K562 (cell line): ENCODE data around the gene TMEM72. TPM values are rescaled to one million over a fixed set of nuclear protein-coding genes. Genes with fewer than 3 reads are reported as not detected.

Source experiments
- ATAC-seq: fragments of 200-7000 bp; cut with Tn5 transposase; 3 replicates; pipeline ENCODE4 v1.9.1; 2020; ENCODE audit warnings: moderate library complexity
- BruUV-seq: library from RNA; stranded (reverse); fragments of 400-500 nt; replicated peaks from 2 replicates; lab custom pipeline; 2021; lab: Mats Ljungman, UMichigan
- CTCF ChIA-PET: fragments of 300-600 bp; formaldehyde crosslinking; extraction: SDS; loops from one replicate; lab custom pipeline; 2021; ENCODE audit warnings: low intra/inter-chr PET ratio; lab: Yijun Ruan, JAX
- POLR2A ChIA-PET: fragments of 300-600, 350-650 bp; sonication (Branson Sonifier 250); formaldehyde crosslinking; extraction: SDS; loops from one replicate; lab custom pipeline; 2021; ENCODE audit warnings: antibody characterized with exemption, inconsistent platforms; lab: Yijun Ruan, JAX
- DNase-seq, 4 experiments: peaks; one replicate each; pipeline versions ENCODE4 v3.0.0 to v3.0.0-alpha.2; 2011 to 2018; ENCODE audit warnings: low spot score in 3 of 4, mixed read lengths in 3 of 4; ENCODE audit errors: extremely low read depth in 1 of 4
- FAIRE-seq: peaks from 2 replicates; lab custom pipeline; 2011; peaks lifted over from hg19 to GRCh38; lab: Jason Lieb, UNC
- H2AFZ ChIP-seq: 2 replicates; pipeline ENCODE4 v1.6.0; 2011; ENCODE audit warnings: low read depth, low read length, control low read depth, inconsistent platforms
- H3K27ac ChIP-seq: fragments of 200-600 bp; 3 replicates; pipeline ENCODE4 v1.8.0; 2011; ENCODE audit warnings: low read depth, mild to moderate bottlenecking, control low read depth, inconsistent platforms, low read length, moderate library complexity, mixed read lengths; ENCODE audit errors: extremely low read depth
- H3K27me3 ChIP-seq, 2 experiments: fragments of 300-600 bp in 1 of 2; 2 replicates in 1 of 2; 3 replicates in 1 of 2; pipeline versions ENCODE4 v1.6.0 to v1.8.0; 2011; ENCODE audit warnings: inconsistent platforms in 2 of 2, low read length in 2 of 2, mild to moderate bottlenecking in 1 of 2, mixed read lengths in 1 of 2, moderate library complexity in 1 of 2; ENCODE audit not compliant: control insufficient read depth in 2 of 2, insufficient read depth in 2 of 2
- H3K36me3 ChIP-seq: fragments of 300-600 bp; 3 replicates; pipeline ENCODE4 v1.8.0; 2011; ENCODE audit warnings: mild to moderate bottlenecking, low read length, inconsistent platforms; ENCODE audit not compliant: control insufficient read depth, insufficient read depth
- H3K4me1 ChIP-seq, 2 experiments: fragments of 200-600 bp in 1 of 2; replicated peaks in 1 of 2; 2 replicates in 1 of 2; 3 replicates in 1 of 2; pipeline versions ENCODE4 v1.5.1 to v1.8.0; 2011; ENCODE audit warnings: inconsistent platforms in 2 of 2, low read length in 2 of 2, mild to moderate bottlenecking in 1 of 2, mixed read lengths in 1 of 2, moderate library complexity in 1 of 2; ENCODE audit not compliant: control insufficient read depth in 2 of 2, insufficient read depth in 2 of 2
- H3K4me2 ChIP-seq: 2 replicates; pipeline ENCODE4 v1.6.1; 2011; ENCODE audit warnings: low read length, control low read depth, inconsistent platforms, mixed read lengths; ENCODE audit not compliant: insufficient read depth
- H3K4me3 ChIP-seq: fragments of 200-600 bp; sonication (generic), shearing (Covaris generic); 2 replicates; pipeline ENCODE4 v1.5.1; 2016; ENCODE audit warnings: control low read depth, inconsistent platforms
- H3K79me2 ChIP-seq: fragments of 200-600 bp; 3 replicates; pipeline ENCODE4 v1.8.0; 2011; ENCODE audit warnings: low read length, inconsistent platforms; ENCODE audit not compliant: control insufficient read depth, insufficient read depth
- H3K9ac ChIP-seq, 2 experiments: 2 replicates each; pipeline versions ENCODE4 v1.6.0 to v1.6.1; 2011; ENCODE audit warnings: low read depth in 2 of 2, low read length in 2 of 2, control low read depth in 1 of 2, inconsistent platforms in 1 of 2, mild to moderate bottlenecking in 1 of 2, mixed read lengths in 1 of 2; ENCODE audit not compliant: insufficient read depth in 1 of 2
- H3K9me1 ChIP-seq: one replicate; pipeline ENCODE4 v1.6.0; 2011; ENCODE audit warnings: inconsistent platforms, mild to moderate bottlenecking, low read length, moderate library complexity; ENCODE audit not compliant: control insufficient read depth, insufficient read depth
- H3K9me3 ChIP-seq: replicated peaks from 2 replicates; pipeline ENCODE4 v1.5.1; 2011; ENCODE audit warnings: low read depth, low read length, inconsistent platforms; ENCODE audit not compliant: control insufficient read depth, insufficient read depth
- H4K20me1 ChIP-seq: replicated peaks from 2 replicates; pipeline ENCODE4 v1.6.1; 2011; ENCODE audit warnings: low read length, inconsistent platforms, mixed read lengths; ENCODE audit not compliant: control insufficient read depth, insufficient read depth
- CREB3L1 ChIP-seq: fragments of 450-650 bp; IDR thresholded peaks from 2 replicates; pipeline ENCODE4 v1.6.1; 2014; ENCODE audit warnings: low read depth, mild to moderate bottlenecking, moderate library complexity, borderline replicate concordance
- EZH2 ChIP-seq: IDR thresholded peaks from 2 replicates; pipeline ENCODE4 v1.6.1; 2012; ENCODE audit warnings: low read depth, mild to moderate bottlenecking, inconsistent platforms, low read length, borderline replicate concordance
- FUS ChIP-seq: fragments of 200-400 bp; formaldehyde crosslinking; optimal IDR thresholded peaks from 2 replicates; pipeline ENCODE3; 2017; ENCODE audit warnings: low read depth, low read length
- PHF8 ChIP-seq: fragments of 200-600 bp; sonication (generic); IDR thresholded peaks from 2 replicates; pipeline ENCODE4 v1.6.1; 2012; ENCODE audit warnings: mixed run types, mild to moderate bottlenecking, inconsistent platforms, low read length, moderate library complexity, borderline replicate concordance
- XRCC3 ChIP-seq: fragments of 450-650 bp; IDR thresholded peaks from 2 replicates; pipeline ENCODE4 v1.6.1; 2017; ENCODE audit warnings: mild to moderate bottlenecking, moderate library complexity
- ZBTB49 ChIP-seq: sonication (generic); formaldehyde crosslinking; IDR thresholded peaks from 2 replicates; pipeline ENCODE4 v1.8.0; 2022; ENCODE audit warnings: missing genetic modification reagents, mild to moderate bottlenecking, borderline replicate concordance
- ZFPM2 ChIP-seq: fragments of 250-450 bp; sonication (Bioruptor Pico); IDR thresholded peaks from 2 replicates; pipeline ENCODE4 v1.5.1; 2022; ENCODE audit warnings: mild to moderate bottlenecking
- WGBS: fragments of 100-300 bp; shearing (Covaris generic); methylation state at CpG from one replicate; pipeline ENCODE4 v1.1.6; 2016; ENCODE audit warnings: low coverage, mixed read lengths; ENCODE audit not compliant: insufficient coverage; ENCODE audit errors: missing lambda C conversion rate; 5-methylcytosine and 5-hydroxymethylcytosine counted together
- in situ Hi-C: fragments of 300-500 bp; cut with MboI; formaldehyde crosslinking; loops from 4 replicates; pipeline ENCODE4 v1.15.0; 2018; ENCODE audit warnings: inconsistent platforms, mixed read lengths
- intact Hi-C: fragments of 100-400 bp; cut with micrococcal nuclease; formaldehyde crosslinking; loops from 2 replicates; pipeline ENCODE4 v1.14.2; 2022
- polyA plus RNA-seq, 8 experiments: library from polyadenylated mRNA; depleted of rRNA in 4 of 8; stranded (reverse) in 5 of 8; unstranded in 3 of 8; fragments of >200 nt; fragmentation: Nextera tagmentation in 2 of 8; fragmentation: Illumina TruSeq in 1 of 8; extraction: Ambion mirVana in 2 of 8; extraction: Trizol in 1 of 8; gene quantifications; 2 replicates each; pipeline versions ENCODE4 v1.2.1 to v1.2.3, GENCODE V29; 2011 to 2014; ENCODE audit warnings: inconsistent platforms in 1 of 8, missing spikeins in 1 of 8
- total RNA-seq, 7 experiments: library from RNA; depleted of rRNA in 6 of 7; stranded (reverse); fragments of >200 nt in 6 of 7; fragmentation: Illumina TruSeq in 2 of 7; extraction: Trizol in 2 of 7; gene quantifications; 2 replicates each; pipeline versions ENCODE4 v1.2.1 to v1.2.3, GENCODE V29; 2011 to 2021; ENCODE audit warnings: low replicate concordance in 1 of 7

Gene TMEM72
- total and polyA plus RNA-seq, 9 of the 15 experiments (the other 6 are each of a cell fraction or from before 2014, with no cell fraction given), result not detected

- no peak for FAIRE-seq
- H3K27me3 ChIP-seq, result peaks cover 6 to 27% of the 10 kb centered on the region in 2 experiments; a peak in 4 of 5 replicates
- in situ Hi-C loops (no loop called here), intact Hi-C loops (no loop called here)
- TF ChIP-seq ZFPM2 (CRISPR knock-in tag), result no peak
- TF ChIP-seq FUS, result no peak
- TF ChIP-seq PHF8, result no peak
- TF ChIP-seq CREB3L1, result no peak
- TF ChIP-seq ZBTB49, result no peak
- no peak for TF ChIP-seq EZH2
- no peak for TF ChIP-seq XRCC3
- no peaks in the 10 kb centered on the region for H3K9me1 ChIP-seq
- no peak overlapping the region for H2AFZ ChIP-seq
- no peaks in the 10 kb centered on the region for H3K9me3 ChIP-seq
- POLR2A ChIA-PET, result interaction anchor here (1.0 kb wide), 1 partner anchor 10 kb away, joined by 3 read pairs; no protein-coding TSS in a partner anchor
- no peak for ATAC-seq
- DNase-seq, result no peak
- no peaks in the 10 kb centered on the region for H4K20me1 ChIP-seq
- no TSS peak for BruUV-seq
- CTCF ChIA-PET, result no interaction called here
- H3K4me3 ChIP-seq, result no peak overlapping the region
- no peak overlapping the region for H3K27ac ChIP-seq
- no peak overlapping the region for H3K4me2 ChIP-seq
- no peaks in the 10 kb centered on the region for H3K36me3 ChIP-seq
- no peak overlapping the region for H3K9ac ChIP-seq
- 3% methylated on average over 5 of the region's 5 CpGs for WGBS
- H3K4me1 ChIP-seq, result no peaks in the 10 kb centered on the region
- H3K79me2 ChIP-seq, result no peaks in the 10 kb centered on the region
Observed at GRCh38 chr10:44899450-44900080, 11.6 kb upstream of the TMEM72 start.
